ENCODE data around the gene PFDN4. TPM values are rescaled to one million over a fixed set of nuclear protein-coding genes. Genes with fewer than 3 reads are reported as not detected.

PFDN4 gene
- total RNA-seq, 3 donors from 2014 or later = 41.0 to 57.7 (median 52.1) TPM

- Histone ChIP-seq H3K4me3 (no peak overlapping the region), H3K27ac (no peak overlapping the region), H3K9me3 (no peaks in the 10 kb centered on the region), H3K36me3 (no peaks in the 10 kb centered on the region), H3K27me3 (no peaks in the 10 kb centered on the region), H3K4me1 (peaks cover 0 to 4% of the 10 kb centered on the region in 2 donors)
- intact Hi-C loops (cut with DNase I; ENCODE audit: low total_unique reads) = loop anchor here (10.0 kb wide), 1 partner anchor 111 kb away; no protein-coding TSS in a partner anchor
- no peak for DNase-seq (ENCODE audit: low spot score in 2 of 2)
- TF ChIP-seq, protein P1, sequence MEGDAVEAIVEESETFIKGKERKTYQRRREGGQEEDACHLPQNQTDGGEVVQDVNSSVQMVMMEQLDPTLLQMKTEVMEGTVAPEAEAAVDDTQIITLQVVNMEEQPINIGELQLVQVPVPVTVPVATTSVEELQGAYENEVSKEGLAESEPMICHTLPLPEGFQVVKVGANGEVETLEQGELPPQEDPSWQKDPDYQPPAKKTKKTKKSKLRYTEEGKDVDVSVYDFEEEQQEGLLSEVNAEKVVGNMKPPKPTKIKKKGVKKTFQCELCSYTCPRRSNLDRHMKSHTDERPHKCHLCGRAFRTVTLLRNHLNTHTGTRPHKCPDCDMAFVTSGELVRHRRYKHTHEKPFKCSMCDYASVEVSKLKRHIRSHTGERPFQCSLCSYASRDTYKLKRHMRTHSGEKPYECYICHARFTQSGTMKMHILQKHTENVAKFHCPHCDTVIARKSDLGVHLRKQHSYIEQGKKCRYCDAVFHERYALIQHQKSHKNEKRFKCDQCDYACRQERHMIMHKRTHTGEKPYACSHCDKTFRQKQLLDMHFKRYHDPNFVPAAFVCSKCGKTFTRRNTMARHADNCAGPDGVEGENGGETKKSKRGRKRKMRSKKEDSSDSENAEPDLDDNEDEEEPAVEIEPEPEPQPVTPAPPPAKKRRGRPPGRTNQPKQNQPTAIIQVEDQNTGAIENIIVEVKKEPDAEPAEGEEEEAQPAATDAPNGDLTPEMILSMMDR (IDR thresholded peaks at IDR 0.05) = no peak
- TF ChIP-seq POLR2A (IDR thresholded peaks at IDR 0.05) = no peak
- TF ChIP-seq POLR2AphosphoS5 (IDR thresholded peaks at IDR 0.05) = no peak
Observed at GRCh38 chr20:54205450-54205849, 2.4 kb upstream of the PFDN4 start.

DNA sequence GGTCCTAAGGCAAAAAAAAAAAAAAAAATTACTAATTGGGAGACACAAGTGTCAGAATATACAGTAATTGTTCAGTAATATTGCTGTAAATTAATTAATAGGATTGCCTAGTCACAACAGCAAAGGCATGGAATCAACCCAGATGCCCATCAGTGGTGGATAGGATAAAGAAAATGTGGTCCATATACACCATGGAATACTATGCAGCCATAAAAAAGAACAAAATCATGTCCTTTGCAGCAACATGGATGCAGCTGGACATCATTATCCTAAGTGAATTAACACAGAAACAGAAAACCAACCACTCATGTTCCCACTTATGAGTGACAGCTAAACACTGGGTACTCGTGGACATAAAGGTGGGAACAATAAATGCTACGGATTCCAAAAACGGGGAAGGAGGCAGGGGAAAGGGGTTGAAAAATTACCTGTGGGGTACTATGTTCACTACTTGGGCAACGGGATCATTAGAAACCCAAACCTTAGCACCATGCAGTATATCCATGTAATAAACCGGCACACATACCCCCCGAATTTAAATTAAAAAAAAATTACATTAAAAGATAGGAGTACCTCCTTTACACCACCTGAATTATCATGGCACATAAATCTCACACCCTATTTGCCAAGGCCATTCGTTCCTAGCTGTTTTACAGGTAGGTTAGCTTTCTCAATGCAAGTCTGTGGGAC is 689 bp upstream of the PFDN4 start:
- no peak for DNase-seq (ENCODE audit: low spot score in 2 of 2)
- no peaks in the 10 kb centered on the region for H3K9me3 ChIP-seq
- TF ChIP-seq POLR2A (IDR thresholded peaks at IDR 0.05) = no peak
- TF ChIP-seq POLR2AphosphoS5 (IDR thresholded peaks at IDR 0.05) = no peak
- TF ChIP-seq, protein P1 (IDR thresholded peaks at IDR 0.05) = no peak
- peak overlapping the region; percentile 97 to 99 for H3K27ac ChIP-seq
- H3K4me1 ChIP-seq = peaks cover 0 to 4% of the 10 kb centered on the region in 2 donors
- H3K36me3 ChIP-seq = no peaks in the 10 kb centered on the region
- peak overlapping the region; percentile 85 to 90 (median 89) for H3K4me3 ChIP-seq
- no peaks in the 10 kb centered on the region for H3K27me3 ChIP-seq
- intact Hi-C loops (cut with DNase I; ENCODE audit: low total_unique reads) = loop anchor here (10.0 kb wide), 1 partner anchor 112 kb away; no protein-coding TSS in a partner anchor

DNA sequence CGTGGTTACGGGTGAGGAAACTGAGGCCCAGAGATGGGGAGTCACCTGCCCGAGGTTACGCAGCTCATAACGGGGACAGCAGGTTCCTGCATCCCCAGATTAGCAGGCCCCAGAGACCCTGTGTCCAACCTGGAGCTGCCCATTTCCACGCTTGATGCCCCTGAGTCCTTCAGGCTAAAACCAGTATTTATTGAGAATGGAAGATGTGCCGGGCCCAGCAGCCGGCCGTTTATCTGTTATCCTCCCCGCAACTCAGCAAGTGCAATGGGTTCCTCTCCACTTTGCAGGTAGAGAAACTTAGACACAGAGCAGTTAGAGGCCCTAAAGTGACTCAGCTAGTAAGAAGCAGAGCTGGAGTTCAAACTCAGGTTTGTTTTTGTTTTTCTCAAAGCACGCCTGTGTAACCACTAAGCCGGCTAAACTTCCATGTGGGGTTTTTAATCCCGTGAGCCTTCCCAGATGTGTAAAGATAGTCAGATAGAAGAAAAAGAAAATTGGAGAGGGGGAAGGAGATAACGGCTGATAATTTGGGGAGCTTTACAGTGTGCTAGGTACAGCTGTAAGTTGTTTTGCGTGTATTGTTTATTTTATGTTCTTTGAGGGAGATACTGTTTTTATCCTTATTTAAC is 775 bp downstream of the PFDN4 start:
- Histone ChIP-seq H3K9me3 (no peaks in the 10 kb centered on the region), H3K27ac (peak overlapping the region; percentile 97 to 99), H3K36me3 (no peaks in the 10 kb centered on the region), H3K4me3 (peak overlapping the region; percentile 85 to 90 (median 89)), H3K27me3 (no peaks in the 10 kb centered on the region), H3K4me1 (peaks cover 0 to 4% of the 10 kb centered on the region in 2 donors)
- intact Hi-C loops (cut with DNase I; ENCODE audit: low total_unique reads) = loop anchor here (10.0 kb wide), 1 partner anchor 114 kb away; no protein-coding TSS in a partner anchor
- no peak for DNase-seq (ENCODE audit: low spot score in 2 of 2)
- TF ChIP-seq, protein P1 (IDR thresholded peaks at IDR 0.05) = no peak

GRCh38 chr20:54209216-54209813 is 1.4 kb downstream of the PFDN4 start:
- peak overlapping the region; percentile 85 to 90 (median 89) for H3K4me3 ChIP-seq
- intact Hi-C loops (cut with DNase I; ENCODE audit: low total_unique reads) = loop anchor here (10.0 kb wide), 1 partner anchor 115 kb away; no protein-coding TSS in a partner anchor
- peak overlapping the region in 1 of 2 donors; percentile 99 for H3K27ac ChIP-seq
- no peaks in the 10 kb centered on the region for H3K27me3 ChIP-seq
- H3K4me1 ChIP-seq = peaks cover 0 to 4% of the 10 kb centered on the region in 2 donors
- DNase-seq (ENCODE audit: low spot score in 2 of 2) = no peak
- no peaks in the 10 kb centered on the region for H3K9me3 ChIP-seq
- no peaks in the 10 kb centered on the region for H3K36me3 ChIP-seq
- TF ChIP-seq POLR2A (IDR thresholded peaks at IDR 0.05) (no peak), POLR2AphosphoS5 (IDR thresholded peaks at IDR 0.05) (no peak)
- TF ChIP-seq, protein P1 (IDR thresholded peaks at IDR 0.05) = no peak

DNA sequence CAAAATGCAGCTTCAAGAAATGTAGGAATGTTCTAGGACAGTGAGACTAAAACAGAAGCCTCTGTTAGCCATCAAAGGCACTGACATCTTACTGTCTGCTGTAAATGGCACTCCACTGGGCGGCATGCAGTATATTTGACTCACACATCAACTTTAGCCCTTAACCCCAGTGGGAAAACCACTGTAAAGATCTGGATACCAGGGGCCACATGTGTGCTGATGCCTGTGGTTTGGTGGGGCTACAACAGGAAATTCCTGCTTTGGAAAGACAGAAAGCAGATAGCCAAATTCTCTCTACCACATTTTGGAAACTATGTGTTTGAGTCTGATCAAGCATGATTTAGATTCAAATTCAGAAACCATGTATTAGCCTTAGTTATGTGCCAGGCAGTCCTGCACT is 4.3 kb downstream of the PFDN4 start:
- Histone ChIP-seq H3K27ac (no peak overlapping the region), H3K4me1 (peaks cover 0 to 4% of the 10 kb centered on the region in 2 donors), H3K36me3 (no peaks in the 10 kb centered on the region), H3K4me3 (no peak overlapping the region), H3K9me3 (no peaks in the 10 kb centered on the region), H3K27me3 (no peaks in the 10 kb centered on the region)
- TF ChIP-seq, protein P1 (IDR thresholded peaks at IDR 0.05) = no peak
- TF ChIP-seq POLR2AphosphoS5 (IDR thresholded peaks at IDR 0.05) (no peak), POLR2A (IDR thresholded peaks at IDR 0.05) (no peak)
- no peak for DNase-seq (ENCODE audit: low spot score in 2 of 2)
- intact Hi-C loops (cut with DNase I; ENCODE audit: low total_unique reads) = no loop called here

Data from breast epithelium (tissue), 4 donors.